ENCODE measurements around the gene SH3D19.

SH3D19 gene

DNA sequence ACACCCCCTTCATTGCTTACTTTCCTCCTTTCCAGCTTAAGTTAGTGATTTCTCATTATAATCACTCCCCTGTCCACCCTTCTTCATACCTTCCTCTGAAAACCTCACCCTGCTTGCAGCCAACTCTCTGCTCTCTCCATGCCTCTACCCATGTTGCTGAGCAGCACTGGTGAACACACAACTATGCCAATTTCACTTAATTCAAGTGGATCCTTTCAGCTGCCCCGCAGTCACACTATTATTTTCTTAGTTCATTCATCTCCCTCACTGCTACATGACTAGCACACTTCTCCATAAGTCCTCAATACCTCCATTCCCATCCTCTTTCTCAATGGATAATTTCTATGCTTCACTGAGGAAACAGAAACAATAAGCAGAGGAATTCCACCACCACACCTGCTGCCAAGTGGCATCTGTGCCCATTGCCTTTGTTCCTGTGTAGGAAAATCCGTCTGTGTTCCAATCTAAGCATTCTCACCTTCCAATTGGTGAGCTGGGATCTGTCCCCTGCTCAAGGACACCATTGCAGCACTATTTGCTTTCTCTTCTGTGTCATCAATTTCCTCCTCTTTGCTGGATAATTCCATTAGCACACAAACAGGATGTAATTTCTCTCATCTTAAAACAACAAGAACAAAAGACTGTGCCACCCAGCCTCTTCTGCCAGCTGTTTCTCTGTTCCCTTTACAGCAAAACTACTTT lies 73.7 kb downstream of the SH3D19 start:
- TF ChIP-seq, protein P1, sequence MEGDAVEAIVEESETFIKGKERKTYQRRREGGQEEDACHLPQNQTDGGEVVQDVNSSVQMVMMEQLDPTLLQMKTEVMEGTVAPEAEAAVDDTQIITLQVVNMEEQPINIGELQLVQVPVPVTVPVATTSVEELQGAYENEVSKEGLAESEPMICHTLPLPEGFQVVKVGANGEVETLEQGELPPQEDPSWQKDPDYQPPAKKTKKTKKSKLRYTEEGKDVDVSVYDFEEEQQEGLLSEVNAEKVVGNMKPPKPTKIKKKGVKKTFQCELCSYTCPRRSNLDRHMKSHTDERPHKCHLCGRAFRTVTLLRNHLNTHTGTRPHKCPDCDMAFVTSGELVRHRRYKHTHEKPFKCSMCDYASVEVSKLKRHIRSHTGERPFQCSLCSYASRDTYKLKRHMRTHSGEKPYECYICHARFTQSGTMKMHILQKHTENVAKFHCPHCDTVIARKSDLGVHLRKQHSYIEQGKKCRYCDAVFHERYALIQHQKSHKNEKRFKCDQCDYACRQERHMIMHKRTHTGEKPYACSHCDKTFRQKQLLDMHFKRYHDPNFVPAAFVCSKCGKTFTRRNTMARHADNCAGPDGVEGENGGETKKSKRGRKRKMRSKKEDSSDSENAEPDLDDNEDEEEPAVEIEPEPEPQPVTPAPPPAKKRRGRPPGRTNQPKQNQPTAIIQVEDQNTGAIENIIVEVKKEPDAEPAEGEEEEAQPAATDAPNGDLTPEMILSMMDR (IDR thresholded peaks at IDR 0.05; ENCODE audit: extremely low read depth, insufficient read depth, missing control alignments), result no peak
- in situ Hi-C loops (cut with MboI; ENCODE audit: low pct_unique_long_range_greater_than_20kb, low sequenced_read_pairs, unreplicated experiment), result no loop called here
- DNase-seq (ENCODE audit: low spot score), result no peak

DNA sequence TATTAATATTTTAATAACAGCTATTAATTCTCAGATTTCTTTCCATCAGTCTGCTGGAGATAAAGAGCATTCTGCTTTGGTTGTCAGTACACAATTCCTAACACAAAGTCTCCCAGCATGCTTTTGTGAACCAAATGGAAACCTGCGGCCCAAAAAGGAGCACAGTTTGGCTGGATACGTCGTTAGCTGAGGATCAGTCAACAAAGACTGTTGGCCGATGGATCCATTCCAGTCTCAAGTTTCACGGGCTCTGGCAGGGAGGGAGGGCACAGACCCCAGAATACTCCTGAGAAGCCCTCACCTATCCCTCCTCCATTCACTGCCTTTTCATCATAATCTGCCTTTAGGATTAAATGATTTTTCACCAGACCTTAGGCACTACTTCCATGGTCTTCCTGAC lies 74.7 kb downstream of the SH3D19 start:
- TF ChIP-seq, protein P1 (IDR thresholded peaks at IDR 0.05; ENCODE audit: extremely low read depth, insufficient read depth, missing control alignments), result no peak
- no peak for DNase-seq (ENCODE audit: low spot score)
- in situ Hi-C loops (cut with MboI; ENCODE audit: low pct_unique_long_range_greater_than_20kb, low sequenced_read_pairs, unreplicated experiment), result no loop called here

DNA sequence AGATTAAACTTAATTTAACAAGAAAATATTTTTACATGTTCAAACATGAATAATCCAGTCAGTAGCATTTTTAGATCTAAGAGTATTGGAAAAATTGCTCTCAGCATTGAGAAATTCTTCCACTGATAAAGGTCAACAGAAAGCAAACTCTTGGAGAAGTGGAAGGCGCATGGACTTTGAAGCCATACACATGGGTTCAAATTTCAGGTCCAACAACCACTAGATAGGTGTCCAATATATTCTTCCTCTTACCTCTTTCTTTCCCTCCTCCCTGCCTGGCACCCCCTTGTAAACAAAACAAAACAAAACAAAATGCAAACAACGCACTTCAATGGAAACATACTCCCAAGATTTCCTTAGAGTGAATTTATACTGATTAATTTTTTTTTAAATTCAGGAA lies 76.9 kb downstream of the SH3D19 start:
- TF ChIP-seq, protein P1 (IDR thresholded peaks at IDR 0.05; ENCODE audit: extremely low read depth, insufficient read depth, missing control alignments), result no peak
- DNase-seq (ENCODE audit: low spot score), result no peak
- in situ Hi-C loops (cut with MboI; ENCODE audit: low pct_unique_long_range_greater_than_20kb, low sequenced_read_pairs, unreplicated experiment), result no loop called here

DNA sequence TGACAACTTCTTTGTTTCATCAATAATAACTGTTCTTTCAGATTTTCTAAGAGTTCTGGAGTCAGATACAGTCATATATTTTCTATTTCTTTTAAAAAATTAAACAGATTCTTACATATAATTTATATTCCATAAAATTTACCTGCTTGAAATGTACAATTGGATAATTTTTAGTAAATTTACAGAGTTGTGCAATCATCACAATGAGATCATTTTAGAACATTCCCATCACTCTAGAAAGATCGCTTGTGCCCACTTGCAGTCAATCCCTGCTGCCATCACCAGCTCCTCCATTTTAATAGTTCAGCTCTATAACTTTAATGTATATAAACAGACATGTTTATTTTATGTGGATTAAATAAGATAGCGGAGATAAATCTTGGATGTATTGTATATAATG lies 78.0 kb downstream of the SH3D19 start:
- in situ Hi-C loops (cut with MboI; ENCODE audit: low pct_unique_long_range_greater_than_20kb, low sequenced_read_pairs, unreplicated experiment), result no loop called here
- DNase-seq (ENCODE audit: low spot score), result no peak
- TF ChIP-seq, protein P1 (IDR thresholded peaks at IDR 0.05; ENCODE audit: extremely low read depth, insufficient read depth, missing control alignments), result no peak

DNA sequence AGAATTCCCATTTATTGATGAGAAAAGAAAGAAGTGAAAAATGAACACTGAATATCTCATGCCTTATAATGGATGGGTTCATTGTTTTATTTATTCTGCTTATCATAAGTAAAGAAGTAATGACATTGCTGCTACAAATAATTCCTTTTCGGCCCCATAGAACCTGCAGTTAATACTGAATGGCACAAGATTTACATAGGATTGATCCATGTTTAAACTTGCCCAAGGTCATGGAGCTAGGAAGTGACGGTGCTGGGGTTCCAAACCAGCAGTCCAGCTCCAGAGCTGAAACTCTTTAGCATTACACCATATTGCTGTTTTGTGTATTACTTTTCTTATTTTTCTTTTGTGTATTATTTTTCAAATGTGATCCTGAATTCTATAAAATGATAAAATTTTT lies 78.7 kb downstream of the SH3D19 start:
- TF ChIP-seq, protein P1 (IDR thresholded peaks at IDR 0.05; ENCODE audit: extremely low read depth, insufficient read depth, missing control alignments), result no peak
- in situ Hi-C loops (cut with MboI; ENCODE audit: low pct_unique_long_range_greater_than_20kb, low sequenced_read_pairs, unreplicated experiment), result no loop called here
- no peak for DNase-seq (ENCODE audit: low spot score)

DNA sequence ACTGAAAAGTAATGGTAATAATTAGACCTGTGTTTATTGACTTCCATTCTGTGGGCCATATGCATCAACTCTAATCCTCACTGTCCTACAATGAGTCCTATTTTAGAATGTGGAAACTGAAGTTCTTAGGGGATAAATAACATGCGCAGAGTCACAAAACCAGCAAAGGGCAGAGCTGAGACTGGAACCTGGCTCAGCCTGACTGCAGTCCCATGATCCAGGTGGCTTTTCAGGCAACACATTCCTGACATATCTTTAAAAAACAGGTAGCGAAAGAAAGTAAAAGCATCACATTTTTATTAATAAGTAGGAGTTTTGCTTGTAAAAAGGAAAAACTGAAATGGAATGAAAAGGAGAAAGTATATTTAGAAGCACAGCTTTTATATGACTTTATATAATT lies 83.1 kb downstream of the SH3D19 start:
- in situ Hi-C loops (cut with MboI; ENCODE audit: low pct_unique_long_range_greater_than_20kb, low sequenced_read_pairs, unreplicated experiment), result no loop called here
- DNase-seq (ENCODE audit: low spot score), result no peak
- TF ChIP-seq, protein P1 (IDR thresholded peaks at IDR 0.05; ENCODE audit: extremely low read depth, insufficient read depth, missing control alignments), result no peak
